Type B pancreatic cell (in vitro differentiated cells): ENCODE measurements around the gene SAMD11. TPM values are rescaled to one million over a fixed set of nuclear protein-coding genes. Genes with fewer than 3 reads are reported as not detected.
A peak's percentile ranks its signal among the peaks of the same experiment; 100 is the strongest.

Experiments
- DNase-seq: peaks from one replicate; pipeline ENCODE4 v3.0.0; 2021; ENCODE audit warnings: mixed read lengths; ENCODE audit not compliant: unreplicated experiment; ENCODE audit errors: extremely low spot score
- H3K27ac Mint-ChIP-seq: 2 replicates; pipeline ENCODE4 v1.8.0; 2021; ENCODE audit warnings: mild to moderate bottlenecking, mixed read lengths
- H3K27me3 Mint-ChIP-seq: 2 replicates; pipeline ENCODE4 v1.8.0; 2021; ENCODE audit warnings: mixed read lengths
- H3K36me3 Mint-ChIP-seq: 2 replicates; pipeline ENCODE4 v1.8.0; 2021; ENCODE audit warnings: mixed read lengths
- H3K4me1 Mint-ChIP-seq: one replicate; pipeline ENCODE4 v1.8.0; 2021; ENCODE audit warnings: mixed read lengths; ENCODE audit not compliant: unreplicated experiment
- H3K4me3 Mint-ChIP-seq: 2 replicates; pipeline ENCODE4 v1.8.0; 2021; ENCODE audit warnings: mild to moderate bottlenecking, mixed read lengths
- H3K9me3 Mint-ChIP-seq: 2 replicates; pipeline ENCODE4 v1.8.0; 2021; ENCODE audit warnings: mixed read lengths
- total RNA-seq: library from RNA; stranded (reverse); gene quantifications from 2 replicates; pipeline ENCODE4 v1.2.1, GENCODE V29; 2021; ENCODE audit warnings: low replicate concordance
- TF ChIP-seq, protein P1 (sequence below): fragments of 200-600 bp; sonication (generic); conservative IDR thresholded peaks from 2 replicates; pipeline ENCODE4 v1.5.0; 2021; ENCODE audit warnings: antibody characterized with exemption, mild to moderate bottlenecking

Gene SAMD11
- total RNA-seq, 1 donor from 2014 or later: 50.5 TPM

DNA sequence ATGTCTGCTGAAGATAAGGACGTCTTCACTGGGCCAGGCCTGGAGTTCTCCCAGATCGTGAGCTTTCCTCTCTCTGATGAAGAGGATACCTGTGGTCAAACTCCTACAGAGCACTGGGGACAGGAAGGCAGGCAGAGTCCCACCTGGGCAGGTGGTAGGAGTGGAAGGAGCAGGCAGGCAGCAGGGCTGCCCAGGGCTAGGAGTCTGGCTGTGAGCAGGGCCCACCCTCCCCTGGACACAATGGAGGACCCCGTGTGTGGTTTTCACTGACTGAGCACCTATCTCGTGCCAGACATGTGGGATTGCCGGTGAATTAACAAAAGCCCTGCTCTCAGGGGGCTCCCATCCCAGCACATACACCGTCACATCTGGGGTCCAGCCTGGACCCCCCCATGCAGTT lies 4.9 kb upstream of the SAMD11 start:
- H3K36me3 Mint-ChIP-seq: peaks cover 4% of the 10 kb centered on the region
- peaks cover 25% of the 10 kb centered on the region for H3K4me1 Mint-ChIP-seq
- H3K9me3 Mint-ChIP-seq: no peaks in the 10 kb centered on the region
- TF ChIP-seq, protein P1, sequence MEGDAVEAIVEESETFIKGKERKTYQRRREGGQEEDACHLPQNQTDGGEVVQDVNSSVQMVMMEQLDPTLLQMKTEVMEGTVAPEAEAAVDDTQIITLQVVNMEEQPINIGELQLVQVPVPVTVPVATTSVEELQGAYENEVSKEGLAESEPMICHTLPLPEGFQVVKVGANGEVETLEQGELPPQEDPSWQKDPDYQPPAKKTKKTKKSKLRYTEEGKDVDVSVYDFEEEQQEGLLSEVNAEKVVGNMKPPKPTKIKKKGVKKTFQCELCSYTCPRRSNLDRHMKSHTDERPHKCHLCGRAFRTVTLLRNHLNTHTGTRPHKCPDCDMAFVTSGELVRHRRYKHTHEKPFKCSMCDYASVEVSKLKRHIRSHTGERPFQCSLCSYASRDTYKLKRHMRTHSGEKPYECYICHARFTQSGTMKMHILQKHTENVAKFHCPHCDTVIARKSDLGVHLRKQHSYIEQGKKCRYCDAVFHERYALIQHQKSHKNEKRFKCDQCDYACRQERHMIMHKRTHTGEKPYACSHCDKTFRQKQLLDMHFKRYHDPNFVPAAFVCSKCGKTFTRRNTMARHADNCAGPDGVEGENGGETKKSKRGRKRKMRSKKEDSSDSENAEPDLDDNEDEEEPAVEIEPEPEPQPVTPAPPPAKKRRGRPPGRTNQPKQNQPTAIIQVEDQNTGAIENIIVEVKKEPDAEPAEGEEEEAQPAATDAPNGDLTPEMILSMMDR: no peak
- no peak for DNase-seq
- H3K4me3 Mint-ChIP-seq: peak overlapping the region; percentile 47
- no peak overlapping the region for H3K27ac Mint-ChIP-seq
- peaks cover 49% of the 10 kb centered on the region for H3K27me3 Mint-ChIP-seq

DNA sequence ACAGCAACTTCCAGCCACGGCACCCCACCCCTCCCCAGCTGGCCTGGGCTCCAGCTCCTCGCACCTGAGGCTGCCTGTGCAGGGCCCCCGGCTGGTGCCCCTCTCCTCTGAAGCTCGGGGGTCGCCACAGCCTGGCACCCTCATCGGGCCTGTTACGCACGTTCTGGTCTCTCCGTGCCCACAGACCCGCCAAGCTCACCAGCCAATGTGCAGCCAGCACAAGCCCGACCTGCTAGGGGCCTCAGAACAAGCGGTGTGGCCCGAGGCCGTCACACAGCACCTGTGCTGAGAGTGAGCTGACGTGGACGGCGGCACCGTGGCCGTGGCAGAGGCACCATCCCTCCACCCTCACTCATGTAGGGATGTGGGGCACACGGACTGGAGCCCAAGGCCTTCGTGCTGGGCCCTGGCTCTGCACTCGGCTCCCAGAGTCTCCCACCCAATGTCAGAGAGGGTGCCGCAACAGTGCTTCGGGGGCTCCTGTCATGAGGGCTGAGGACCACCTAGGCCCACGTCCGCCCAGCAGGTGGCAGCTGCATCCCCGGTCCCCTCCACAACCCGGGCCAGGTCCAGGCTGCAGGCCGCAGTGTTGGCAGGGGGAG lies 4.4 kb upstream of the SAMD11 start:
- TF ChIP-seq, protein P1: no peak
- Mint-ChIP-seq H3K27ac (no peak overlapping the region), H3K4me1 (peaks cover 25% of the 10 kb centered on the region), H3K4me3 (no peak overlapping the region), H3K36me3 (peaks cover 4% of the 10 kb centered on the region), H3K27me3 (peaks cover 45% of the 10 kb centered on the region), H3K9me3 (no peaks in the 10 kb centered on the region)
- DNase-seq: no peak

DNA sequence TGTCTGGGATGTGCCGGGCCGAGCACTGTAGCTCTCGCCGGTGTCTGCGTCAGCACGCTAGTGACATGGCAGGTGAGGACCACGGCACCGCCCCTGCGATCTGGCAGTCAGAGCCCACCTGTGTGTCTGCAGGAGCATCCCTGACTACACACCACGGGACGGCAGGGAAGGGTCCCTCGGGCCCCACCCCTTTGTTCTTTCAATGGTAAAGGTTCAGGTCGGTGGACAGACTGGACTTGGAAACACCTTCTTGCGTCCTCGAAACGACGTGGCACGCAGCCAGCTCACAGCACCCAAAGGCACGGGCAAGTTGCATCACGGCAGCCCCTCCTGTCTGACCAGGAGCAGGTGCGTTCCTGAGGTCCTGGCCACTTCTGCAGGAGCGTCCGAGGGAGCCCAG lies 3.7 kb upstream of the SAMD11 start:
- H3K36me3 Mint-ChIP-seq: peaks cover 4% of the 10 kb centered on the region
- TF ChIP-seq, protein P1: no peak
- H3K4me3 Mint-ChIP-seq: no peak overlapping the region
- no peak overlapping the region for H3K27ac Mint-ChIP-seq
- no peaks in the 10 kb centered on the region for H3K9me3 Mint-ChIP-seq
- no peak for DNase-seq
- peaks cover 25% of the 10 kb centered on the region for H3K4me1 Mint-ChIP-seq
- peaks cover 44% of the 10 kb centered on the region for H3K27me3 Mint-ChIP-seq

DNA sequence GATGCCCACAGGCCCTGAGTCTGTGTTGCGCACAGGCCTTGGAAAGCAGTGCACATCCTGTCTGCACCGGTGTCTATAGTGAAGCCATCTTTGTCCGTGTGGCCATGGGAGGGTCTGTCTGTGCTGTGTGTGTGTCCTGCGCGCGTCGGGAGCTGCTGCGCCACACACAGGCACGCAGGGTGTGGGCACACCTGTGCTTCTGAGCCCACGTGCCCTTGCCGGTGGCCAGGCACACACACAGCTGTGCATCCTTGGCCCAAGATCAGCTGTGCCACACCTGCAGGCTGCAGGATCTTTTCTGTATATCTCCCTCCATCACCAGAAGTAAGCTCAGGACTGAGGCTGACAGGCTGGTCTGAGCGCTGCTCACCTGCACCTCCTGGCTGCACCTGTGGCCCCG lies 3.2 kb upstream of the SAMD11 start:
- no peaks in the 10 kb centered on the region for H3K9me3 Mint-ChIP-seq
- H3K36me3 Mint-ChIP-seq: peaks cover 4% of the 10 kb centered on the region
- H3K27ac Mint-ChIP-seq: peak overlapping the region; percentile 65
- peaks cover 25% of the 10 kb centered on the region for H3K4me1 Mint-ChIP-seq
- peaks cover 41% of the 10 kb centered on the region for H3K27me3 Mint-ChIP-seq
- no peak for DNase-seq
- TF ChIP-seq, protein P1: no peak
- H3K4me3 Mint-ChIP-seq: peak overlapping the region; percentile 74

DNA sequence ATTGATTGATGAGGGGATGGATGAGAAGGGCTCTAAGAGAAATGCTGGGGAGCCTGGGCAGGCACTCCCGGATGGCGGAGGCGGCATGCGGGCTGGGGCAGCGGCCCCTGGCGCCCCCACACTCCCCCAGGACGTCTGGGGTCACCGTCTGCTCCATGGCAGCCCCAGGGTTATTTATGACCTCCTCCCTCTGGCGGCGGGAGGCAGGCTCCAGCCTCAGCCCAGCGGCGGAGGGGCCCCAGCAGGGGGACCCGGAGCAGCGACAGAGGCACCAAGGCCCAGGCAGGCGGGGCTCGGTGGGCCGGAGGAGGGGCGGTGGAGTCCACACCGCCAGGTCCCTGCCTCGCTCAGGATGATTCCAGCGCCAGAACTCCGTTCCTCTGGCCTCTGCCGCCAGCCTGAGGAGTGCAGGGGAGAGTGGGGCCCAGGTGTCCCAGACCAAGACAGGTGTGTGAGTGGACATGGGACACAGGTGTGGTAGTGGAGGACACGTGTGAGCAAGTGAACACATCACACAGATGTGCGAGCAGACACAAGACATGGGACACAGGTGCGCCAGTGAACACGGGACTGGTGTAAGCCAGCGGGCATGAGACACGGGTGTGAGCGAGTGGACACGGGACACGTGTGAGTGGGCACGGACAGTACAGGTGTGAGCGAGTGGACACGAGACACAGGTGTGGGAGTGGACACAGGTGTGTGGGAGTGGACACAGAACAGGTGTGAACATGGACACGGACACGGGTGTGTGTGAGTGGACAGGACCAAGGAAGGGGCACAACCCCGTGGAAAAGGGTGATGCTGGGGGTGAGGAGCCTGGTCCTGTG lies 2.5 kb upstream of the SAMD11 start:
- peak overlapping the region; percentile 78 for H3K4me3 Mint-ChIP-seq
- TF ChIP-seq, protein P1: peak; percentile 68
- H3K27me3 Mint-ChIP-seq: peaks cover 47% of the 10 kb centered on the region
- no peak for DNase-seq
- H3K36me3 Mint-ChIP-seq: peaks cover 4% of the 10 kb centered on the region
- no peaks in the 10 kb centered on the region for H3K9me3 Mint-ChIP-seq
- H3K27ac Mint-ChIP-seq: peak overlapping the region; percentile 65
- H3K4me1 Mint-ChIP-seq: peaks cover 25% of the 10 kb centered on the region
